Measurements from ENCODE around the gene DNAH1.

The DNAH1 gene

DNA sequence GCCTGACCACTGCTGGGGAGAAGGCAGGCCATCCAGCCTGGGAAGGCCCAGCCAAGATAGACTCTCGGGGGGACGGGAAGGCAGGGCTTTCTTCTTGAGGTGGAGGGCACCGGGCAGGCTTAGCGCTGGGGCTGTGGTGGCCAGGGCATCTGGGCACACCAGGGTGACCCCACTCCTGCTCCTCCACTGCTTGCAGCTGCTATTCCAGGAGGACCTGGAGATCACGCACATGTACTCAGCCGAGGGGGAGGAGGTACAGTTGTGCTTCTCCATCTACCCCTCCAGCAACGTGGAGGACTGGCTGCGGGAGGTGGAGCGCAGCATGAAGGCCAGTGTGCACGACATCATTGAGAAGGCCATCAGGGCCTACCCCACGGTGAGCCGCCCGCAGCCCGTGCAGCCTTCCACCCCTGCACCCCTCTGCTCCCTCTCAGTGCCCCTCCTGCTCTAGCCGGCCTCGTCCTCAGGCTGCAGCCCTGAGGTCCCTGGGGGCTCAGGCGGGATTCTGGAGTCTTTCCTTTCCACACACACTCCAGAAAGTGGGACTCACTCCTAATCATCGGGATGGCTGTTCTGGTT is 42.3 kb downstream of the DNAH1 start:
- DNase-seq = no peak

DNA sequence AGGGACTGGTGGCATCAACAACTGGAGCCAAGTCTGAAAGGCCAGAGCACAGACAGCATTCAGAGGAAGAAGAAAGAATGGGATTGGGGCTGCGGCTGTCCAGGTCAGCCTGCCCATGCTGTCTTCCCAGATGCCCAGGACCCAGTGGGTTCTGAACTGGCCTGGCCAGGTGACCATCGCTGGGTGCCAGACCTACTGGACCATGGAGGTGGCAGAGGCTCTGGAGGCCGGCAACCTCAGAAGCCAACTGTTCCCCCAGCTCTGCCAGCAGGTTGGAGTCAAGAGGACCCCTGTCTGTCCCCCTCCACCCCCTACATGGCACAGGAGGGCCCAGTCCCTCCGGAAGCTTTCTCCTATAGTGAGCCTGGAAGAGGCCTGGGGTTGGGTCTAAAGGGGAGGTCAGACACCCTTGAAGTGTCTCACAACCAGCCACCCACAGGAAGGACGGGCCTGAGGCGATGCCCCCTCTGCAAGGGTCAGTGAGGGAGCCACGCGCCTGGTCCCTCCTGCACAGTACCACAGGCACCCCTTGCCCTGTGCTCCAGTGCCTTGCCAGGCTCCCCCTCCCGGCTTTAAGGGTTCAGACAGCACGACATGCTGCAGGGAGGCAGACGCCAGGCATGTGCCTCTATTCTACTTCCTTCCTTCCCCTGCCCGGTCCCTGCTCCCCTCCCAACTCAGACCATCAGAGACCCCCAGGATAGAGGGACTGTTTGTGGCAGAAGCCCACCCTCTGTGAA is 43.2 kb downstream of the DNAH1 start:
- DNase-seq = no peak

GRCh38 chr3:52361011-52361410 is 44.9 kb downstream of the DNAH1 start:
- DNase-seq = no peak

- DNase-seq = no peak
Measured at GRCh38 chr3:52361454-52361853, 45.3 kb downstream of the DNAH1 start.

DNA sequence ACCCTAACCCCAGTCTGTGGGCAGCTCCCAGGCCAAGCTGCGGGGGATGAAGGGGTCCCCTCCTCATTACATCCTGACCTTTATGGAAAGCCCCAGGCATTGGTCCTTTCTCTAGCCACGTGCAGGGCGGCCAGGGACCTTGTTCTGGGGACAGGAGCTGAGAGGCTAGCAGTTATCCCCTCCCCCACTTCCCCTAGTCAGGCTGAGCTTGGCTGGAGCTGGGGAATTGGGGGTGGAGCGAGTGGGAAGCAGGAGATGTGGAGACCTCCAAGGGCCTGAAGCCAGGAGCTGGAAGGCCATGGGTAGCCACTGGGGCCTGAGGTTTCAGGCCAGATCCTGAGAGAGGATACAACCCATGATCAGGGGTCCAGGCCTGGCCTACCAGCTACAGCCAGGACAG is 45.8 kb downstream of the DNAH1 start:
- DNase-seq = no peak

DNA sequence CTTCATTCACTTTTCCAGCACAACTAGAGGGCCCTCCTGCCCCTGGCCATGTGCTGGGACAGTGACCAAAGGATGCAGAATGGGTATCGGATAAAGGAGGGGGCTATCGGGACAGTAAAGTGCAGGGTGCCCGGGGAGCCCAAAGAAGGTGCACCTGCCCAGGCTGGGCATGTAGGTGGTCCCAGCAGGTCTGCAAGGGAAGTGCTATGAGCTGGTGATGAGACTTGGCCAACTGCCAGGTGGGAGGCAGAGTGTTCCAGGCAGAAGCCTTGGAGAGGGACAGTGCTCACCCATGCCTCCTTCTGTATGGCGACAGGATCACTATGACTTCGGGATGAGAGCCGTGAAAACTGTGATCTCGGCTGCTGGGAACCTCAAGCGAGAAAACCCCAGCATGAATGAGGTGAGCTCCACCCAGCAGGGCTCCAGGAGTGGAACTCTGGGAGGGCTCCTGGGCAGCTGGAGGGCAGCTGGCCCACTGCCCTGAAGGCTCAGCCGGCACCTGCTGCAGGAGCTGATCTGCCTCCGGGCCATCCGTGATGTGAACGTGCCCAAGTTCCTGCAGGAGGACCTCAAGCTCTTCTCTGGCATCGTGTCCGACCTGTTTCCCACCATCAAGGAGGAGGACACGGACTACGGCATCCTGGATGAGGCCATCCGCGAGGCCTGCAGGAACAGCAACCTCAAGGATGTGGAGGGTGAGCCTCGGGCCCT is 48.4 kb downstream of the DNAH1 start:
- no peak for DNase-seq

DNA sequence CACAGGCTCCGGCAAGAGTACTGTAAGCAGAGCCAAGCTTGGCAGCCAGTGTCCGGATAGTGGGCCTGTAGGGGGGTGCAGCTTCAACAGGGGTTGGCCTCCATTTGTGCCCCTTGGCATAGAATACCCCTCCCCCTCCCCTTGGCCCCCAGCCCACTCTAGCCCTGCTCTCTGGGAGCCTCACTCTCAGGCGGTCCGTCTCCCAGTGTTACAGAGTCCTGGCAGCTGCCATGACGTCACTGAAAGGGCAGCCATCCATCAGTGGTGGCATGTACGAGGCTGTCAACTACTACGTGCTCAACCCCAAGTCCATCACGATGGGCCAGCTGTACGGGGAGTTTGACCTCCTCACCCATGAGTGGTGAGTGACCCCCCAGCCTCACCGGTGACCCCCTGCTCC is 50.4 kb downstream of the DNAH1 start:
- no peak for DNase-seq

DNA sequence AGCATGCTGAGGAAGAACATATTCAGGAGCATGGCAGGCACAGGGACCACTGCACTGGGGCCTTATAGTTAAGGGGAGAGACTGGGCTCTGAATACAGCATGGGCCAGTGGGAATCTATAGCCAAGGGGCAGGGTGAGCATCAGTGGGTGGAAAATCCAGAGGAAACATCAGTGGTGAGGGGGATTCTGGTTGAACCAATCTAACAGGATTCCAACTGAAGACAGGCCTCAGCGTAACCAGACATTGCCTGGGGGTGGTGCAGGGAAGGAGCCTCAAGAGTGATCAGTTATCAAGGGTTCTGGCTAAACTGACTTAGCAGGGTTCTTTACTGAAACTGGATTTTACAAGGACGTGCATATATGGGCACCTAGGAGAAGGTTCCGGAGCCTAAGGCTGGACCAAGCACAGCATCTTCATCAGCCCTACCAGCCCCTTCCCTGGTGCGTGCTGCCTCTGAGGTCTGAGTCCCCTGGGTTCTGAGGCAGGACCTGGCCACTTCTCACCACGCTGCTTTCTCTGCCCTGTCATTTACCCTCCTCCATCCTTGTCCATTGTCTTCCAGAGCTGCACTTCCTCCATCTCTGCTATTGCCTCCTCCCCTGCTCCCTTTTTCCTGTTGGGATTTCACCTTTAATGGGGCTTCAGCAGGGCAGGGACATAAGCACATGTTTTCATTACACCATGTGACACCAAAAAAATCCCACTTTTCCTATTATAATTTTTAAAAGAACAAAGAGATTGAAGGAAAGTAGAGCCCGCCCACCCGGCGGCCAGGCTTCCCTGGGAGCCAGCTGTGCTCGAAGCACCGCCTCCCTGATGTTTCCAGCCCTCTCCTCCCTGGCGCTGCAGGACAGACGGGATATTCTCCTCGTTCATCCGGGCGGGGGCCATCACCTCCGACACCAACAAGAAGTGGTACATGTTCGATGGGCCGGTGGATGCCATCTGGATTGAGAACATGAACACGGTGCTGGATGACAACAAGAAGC is 52.1 kb downstream of the DNAH1 start:
- DNase-seq = no peak

GRCh38 chr3:52370531-52370930 is 54.4 kb downstream of the DNAH1 start:
- no peak for DNase-seq

GRCh38 chr3:52372822-52373504 is 56.8 kb downstream of the DNAH1 start:
- DNase-seq = no peak

DNA sequence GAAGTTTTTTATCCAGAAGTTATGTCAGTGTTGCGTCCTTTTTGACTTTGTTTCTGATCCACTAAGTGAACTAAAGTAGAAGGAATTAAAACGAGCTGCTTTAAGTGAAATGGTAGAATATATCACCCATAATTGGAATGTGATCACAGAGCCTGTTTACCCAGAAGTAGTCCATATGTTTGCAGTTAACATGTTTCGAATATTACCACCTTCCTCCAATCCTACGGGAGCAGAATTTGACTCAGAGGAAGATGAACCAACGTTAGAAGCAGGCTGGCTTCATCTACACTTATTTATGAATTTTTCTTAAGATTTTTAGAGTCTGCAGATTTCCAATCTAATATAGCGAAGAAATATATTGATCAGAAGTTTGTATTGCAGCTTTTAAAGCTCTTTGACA is 57.6 kb downstream of the DNAH1 start:
- no peak for DNase-seq

- no peak for DNase-seq
Measured at GRCh38 chr3:52374173-52374572, 58.1 kb downstream of the DNAH1 start.

DNA sequence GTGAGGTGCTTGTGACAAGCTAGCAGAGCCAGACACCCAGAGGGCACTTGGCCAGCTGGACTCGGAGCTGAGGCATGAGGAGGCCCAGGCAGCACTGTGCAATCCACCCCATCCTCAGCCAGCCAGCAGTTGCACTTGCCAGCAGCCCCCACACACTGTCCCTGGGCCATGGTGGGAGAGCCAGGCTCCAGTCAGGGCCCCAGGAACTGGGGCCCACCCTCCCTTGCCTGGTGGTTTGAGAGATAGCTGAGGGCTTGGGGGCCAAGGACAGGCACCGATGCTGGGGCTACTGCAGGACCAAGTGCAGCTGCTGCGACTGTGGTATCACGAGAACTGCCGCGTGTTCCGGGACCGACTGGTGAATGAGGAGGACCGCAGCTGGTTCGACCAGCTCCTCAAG is 63.5 kb downstream of the DNAH1 start:
- no peak for DNase-seq

DNA sequence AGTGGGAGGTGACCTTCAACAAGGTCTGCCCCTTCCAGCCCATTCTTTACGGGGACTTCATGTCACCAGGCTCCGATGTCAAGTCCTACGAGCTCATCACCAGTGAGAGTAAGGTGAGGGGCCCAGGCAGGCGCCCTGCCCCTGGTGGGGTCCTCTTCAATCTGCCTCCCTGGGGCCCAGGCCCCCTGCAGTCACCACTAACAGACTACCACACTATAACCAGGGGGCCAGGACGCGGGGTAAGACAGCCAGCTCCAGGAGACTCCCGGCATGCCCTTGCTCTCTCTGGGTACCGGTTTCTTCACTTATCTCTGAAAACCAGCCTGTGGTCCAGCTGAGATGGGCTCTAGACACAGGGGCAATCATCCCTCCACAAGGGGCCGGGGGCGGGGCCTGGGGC is 63.9 kb downstream of the DNAH1 start:
- no peak for DNase-seq

DNA sequence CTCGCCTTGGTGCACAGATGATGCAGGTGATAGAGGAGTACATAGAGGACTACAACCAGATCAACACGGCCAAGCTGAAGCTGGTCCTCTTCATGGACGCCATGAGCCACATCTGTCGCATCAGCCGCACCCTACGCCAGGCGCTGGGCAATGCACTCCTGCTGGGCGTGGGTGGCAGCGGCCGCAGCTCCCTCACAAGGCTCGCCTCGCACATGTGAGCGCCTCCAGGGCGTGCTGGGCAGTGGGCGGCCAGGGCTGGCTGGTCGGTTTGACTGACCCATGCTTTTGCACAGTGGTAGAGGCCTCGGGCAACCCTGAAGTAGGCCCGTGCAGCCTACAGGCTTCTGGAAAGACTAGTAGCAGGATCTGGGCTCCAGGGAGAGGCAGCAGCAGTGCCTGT is 65.5 kb downstream of the DNAH1 start:
- no peak for DNase-seq

DNA sequence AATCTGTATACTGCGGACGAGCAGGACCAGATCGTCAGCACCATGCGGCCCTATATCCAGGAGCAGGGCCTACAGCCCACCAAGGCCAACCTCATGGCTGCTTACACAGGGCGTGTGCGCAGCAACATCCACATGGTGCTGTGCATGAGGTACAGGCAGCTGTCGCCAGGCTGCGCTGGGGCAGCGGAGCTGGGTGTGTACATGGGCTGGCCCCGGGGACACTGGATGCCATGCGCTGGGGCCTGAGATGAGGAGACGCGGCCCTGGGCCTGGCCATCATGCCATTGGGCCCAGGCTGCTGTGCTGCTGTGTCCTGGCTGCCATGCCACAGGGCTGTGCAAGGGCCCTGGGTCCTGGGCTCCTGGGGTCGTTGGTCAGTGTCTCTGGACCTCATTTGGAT is 67.3 kb downstream of the DNAH1 start:
- no peak for DNase-seq

GRCh38 chr3:52384019-52384761 is 68.1 kb downstream of the DNAH1 start:
- no peak for DNase-seq

DNA sequence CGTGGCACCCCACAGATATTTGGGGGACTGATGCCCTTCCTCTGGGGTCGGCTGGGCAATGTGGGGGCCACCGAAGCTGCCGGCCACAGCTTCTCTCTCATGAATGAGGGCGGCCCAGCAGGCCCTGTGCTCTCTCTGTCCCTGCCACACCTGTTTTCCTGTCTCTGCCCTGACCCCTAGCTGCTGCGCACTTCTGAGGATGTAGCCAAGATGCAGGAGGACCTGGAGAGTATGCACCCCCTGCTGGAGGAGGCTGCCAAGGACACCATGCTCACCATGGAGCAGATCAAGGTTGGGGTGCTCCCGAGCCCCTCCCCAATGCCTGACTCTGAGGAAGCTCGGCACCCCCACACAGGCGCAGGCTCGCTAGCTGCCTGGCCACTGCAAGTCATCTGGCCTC is 69.0 kb downstream of the DNAH1 start:
- peak in 1 of 5 experiments; percentile 35 for DNase-seq

DNA sequence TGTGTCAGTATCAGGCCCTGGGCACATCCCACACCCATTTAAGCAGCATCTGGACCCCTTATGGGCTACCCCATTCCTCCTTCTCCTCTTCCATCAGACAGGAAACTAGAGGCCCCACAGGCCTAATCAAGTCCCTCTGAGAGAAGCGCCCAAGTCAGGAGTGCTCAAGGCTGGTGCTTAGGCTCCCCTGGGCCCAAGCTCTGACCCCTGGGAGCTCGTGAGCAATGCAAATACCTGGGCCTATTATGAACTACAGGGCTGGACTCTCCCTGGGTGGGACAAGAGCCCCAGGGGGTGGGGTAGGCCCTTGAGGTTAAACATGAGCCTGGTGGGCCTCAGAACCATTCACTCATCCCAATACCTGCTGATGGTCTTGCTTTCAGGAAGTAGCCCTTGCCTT is 71.4 kb downstream of the DNAH1 start:
- no peak for DNase-seq

GRCh38 chr3:52388348-52388821 is 72.3 kb downstream of the DNAH1 start:
- DNase-seq = no peak

DNA sequence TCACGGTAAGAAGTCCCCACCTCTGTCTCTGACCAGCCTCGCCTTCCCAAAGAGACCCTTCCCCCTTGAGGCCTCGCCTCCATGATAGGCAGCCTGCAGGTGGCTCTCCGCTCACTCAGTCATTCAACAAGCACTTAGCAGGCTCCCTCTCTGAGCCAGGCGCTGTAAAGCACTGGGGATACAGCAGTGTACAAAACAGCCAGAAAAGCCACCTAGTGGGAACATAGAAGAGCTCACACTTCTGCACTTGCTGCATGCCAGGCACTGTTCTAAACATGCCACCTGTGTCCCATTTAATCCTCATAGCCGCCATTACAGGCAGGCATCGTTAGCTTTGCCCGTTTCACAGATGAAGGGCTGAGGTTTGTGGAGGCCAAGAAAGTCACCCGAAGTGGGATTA is 72.8 kb downstream of the DNAH1 start:
- DNase-seq = no peak

Data from T-helper 2 cell (primary cell).